Nephron progenitor cell (in vitro differentiated cells): ENCODE data around the gene LAPTM5.

Experiments used
- DNase-seq: peaks from one replicate; pipeline ENCODE4 v3.0.0; 2021
- H3K27ac Mint-ChIP-seq: 2 replicates; pipeline ENCODE4 v1.8.0; 2021; ENCODE audit warnings: mild to moderate bottlenecking, moderate library complexity, mixed read lengths
- H3K27me3 Mint-ChIP-seq: 2 replicates; pipeline ENCODE4 v1.8.0; 2021; ENCODE audit warnings: mild to moderate bottlenecking, low read depth, mixed read lengths; ENCODE audit not compliant: poor library complexity
- H3K36me3 Mint-ChIP-seq: 2 replicates; pipeline ENCODE4 v1.8.0; 2021; ENCODE audit warnings: low read depth, mixed read lengths
- H3K4me1 Mint-ChIP-seq: 2 replicates; pipeline ENCODE4 v1.8.0; 2021; ENCODE audit warnings: mixed read lengths
- H3K4me3 Mint-ChIP-seq: 2 replicates; pipeline ENCODE4 v1.8.0; 2021; ENCODE audit warnings: mild to moderate bottlenecking, moderate library complexity, mixed read lengths
- H3K9me3 Mint-ChIP-seq: 2 replicates; pipeline ENCODE4 v1.8.0; 2021; ENCODE audit warnings: mild to moderate bottlenecking, moderate library complexity, mixed read lengths
- CTCF ChIP-seq: fragments of 200-600 bp; sonication (generic); IDR thresholded peaks from 2 replicates; pipeline ENCODE4 v1.5.0; 2021; ENCODE audit warnings: antibody characterized with exemption

Gene LAPTM5

GRCh38 chr1:30756206-30756544, 1.4 kb downstream of the LAPTM5 start:
- Mint-ChIP-seq H3K27ac (no peak overlapping the region), H3K9me3 (no peaks in the 10 kb centered on the region), H3K4me1 (peaks cover 60% of the 10 kb centered on the region), H3K4me3 (no peak overlapping the region), H3K27me3 (peaks cover 9% of the 10 kb centered on the region), H3K36me3 (no peaks in the 10 kb centered on the region)
- TF ChIP-seq CTCF, result no peak
- no peak for DNase-seq

- no peak for TF ChIP-seq CTCF
- H3K4me1 Mint-ChIP-seq, result peaks cover 55% of the 10 kb centered on the region
- no peaks in the 10 kb centered on the region for H3K36me3 Mint-ChIP-seq
- H3K27ac Mint-ChIP-seq, result no peak overlapping the region
- H3K9me3 Mint-ChIP-seq, result no peaks in the 10 kb centered on the region
- H3K27me3 Mint-ChIP-seq, result peaks cover 9% of the 10 kb centered on the region
- no peak overlapping the region for H3K4me3 Mint-ChIP-seq
- DNase-seq, result no peak
Measured at GRCh38 chr1:30755746-30756145, 1.8 kb downstream of the LAPTM5 start.

- Mint-ChIP-seq H3K4me1 (peaks cover 55% of the 10 kb centered on the region), H3K36me3 (no peaks in the 10 kb centered on the region), H3K9me3 (no peaks in the 10 kb centered on the region), H3K27me3 (peaks cover 9% of the 10 kb centered on the region), H3K4me3 (no peak overlapping the region), H3K27ac (peak overlapping the region; percentile 23)
- DNase-seq, result no peak
- no peak for TF ChIP-seq CTCF
Measured at GRCh38 chr1:30755334-30755733, 2.2 kb downstream of the LAPTM5 start.

- Mint-ChIP-seq H3K36me3 (no peaks in the 10 kb centered on the region), H3K4me3 (no peak overlapping the region), H3K9me3 (no peaks in the 10 kb centered on the region)
Measured at GRCh38 chr1:30754684-30755171, 2.8 kb downstream of the LAPTM5 start.

GRCh38 chr1:30753660-30754123, 3.9 kb downstream of the LAPTM5 start:
- Mint-ChIP-seq H3K27me3 (peaks cover 12% of the 10 kb centered on the region), H3K4me3 (no peak overlapping the region), H3K4me1 (peaks cover 62% of the 10 kb centered on the region), H3K27ac (no peak overlapping the region), H3K9me3 (no peaks in the 10 kb centered on the region), H3K36me3 (no peaks in the 10 kb centered on the region)
- no peak for TF ChIP-seq CTCF
- no peak for DNase-seq

More at GRCh38 chr1:30754684-30755171, 2.8 kb downstream of the LAPTM5 start:
- DNase-seq, result no peak
- H3K27me3 Mint-ChIP-seq, result peaks cover 9% of the 10 kb centered on the region
- H3K4me1 Mint-ChIP-seq, result peaks cover 55% of the 10 kb centered on the region
- no peak overlapping the region for H3K27ac Mint-ChIP-seq
- TF ChIP-seq CTCF, result no peak

GRCh38 chr1:30753118-30753517, 4.5 kb downstream of the LAPTM5 start:
- H3K9me3 Mint-ChIP-seq, result no peaks in the 10 kb centered on the region
- no peaks in the 10 kb centered on the region for H3K36me3 Mint-ChIP-seq
- no peak for TF ChIP-seq CTCF
- H3K4me3 Mint-ChIP-seq, result no peak overlapping the region
- DNase-seq, result no peak
- H3K27me3 Mint-ChIP-seq, result peaks cover 12% of the 10 kb centered on the region
- H3K27ac Mint-ChIP-seq, result no peak overlapping the region
- H3K4me1 Mint-ChIP-seq, result peaks cover 68% of the 10 kb centered on the region
